ENCODE measurements around the gene BARD1. TPM values are rescaled to one million over a fixed set of nuclear protein-coding genes. Genes with fewer than 3 reads are reported as not detected.

Gene BARD1
- total and polyA plus RNA-seq, 2 of the 8 experiments (the other 6 are each of a cell fraction or from before 2014, with no cell fraction given), result 11.1 to 29.8 TPM

DNA sequence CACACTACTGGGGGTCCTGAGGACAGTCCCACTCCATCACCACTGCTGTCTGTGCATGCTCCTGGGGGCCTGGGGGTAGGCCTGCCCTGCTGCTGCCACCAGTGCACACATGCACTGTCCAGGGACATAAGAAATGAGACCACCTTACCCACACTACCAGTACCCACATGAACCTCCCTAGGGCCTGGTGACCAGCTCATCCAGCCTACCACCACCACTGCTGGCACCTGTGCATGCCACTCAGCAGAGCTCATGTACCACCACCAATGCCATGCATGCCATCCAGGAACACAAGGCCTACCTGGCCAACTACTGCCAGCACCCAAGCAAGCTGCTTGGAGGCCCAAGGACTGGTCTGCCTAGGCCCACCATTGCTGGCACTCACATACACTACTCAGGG lies 112.8 kb downstream of the BARD1 start:
- H3K79me2 ChIP-seq (ENCODE audit: control insufficient read depth in 1 of 2, insufficient read depth in 2 of 2, low read length in 2 of 2), result no peaks in the 10 kb centered on the region
- no peak overlapping the region for H2BK15ac ChIP-seq (ENCODE audit: low read length)
- H2BK12ac ChIP-seq (ENCODE audit: low read depth, low read length), result no peak overlapping the region
- no peak overlapping the region for H3K56ac ChIP-seq (replicated peaks; ENCODE audit: insufficient read length, low read depth, low read length)
- DNase-seq (ENCODE audit: low read depth in 1 of 2, low spot score in 2 of 2) (no peak), FAIRE-seq (no peak)
- POLR2A ChIA-PET (ENCODE audit: partially characterized antibody), result no interaction called here
- H2BK20ac ChIP-seq (ENCODE audit: low read length), result no peak overlapping the region
- no peaks in the 10 kb centered on the region for H3K27me3 ChIP-seq (replicated peaks in 1 of 4; ENCODE audit: control insufficient read depth in 3 of 4, extremely low read depth in 1 of 4, insufficient read depth in 3 of 4, low read length in 3 of 4)
- H3K9me3 ChIP-seq (ENCODE audit: insufficient read depth in 2 of 2, low read depth in 1 of 2, low read length in 1 of 2), result peaks cover 0 to 4% of the 10 kb centered on the region in 2 experiments; a peak in 1 of 4 replicates
- no peak overlapping the region for H4K5ac ChIP-seq (ENCODE audit: insufficient read length, low read depth, low read length)
- H3K4me1 ChIP-seq (replicated peaks in 1 of 4; ENCODE audit: control insufficient read depth in 3 of 4, insufficient read depth in 4 of 4, low read length in 3 of 4), result no peaks in the 10 kb centered on the region
- no peak overlapping the region for H3K9ac ChIP-seq (replicated peaks in 1 of 4; ENCODE audit: extremely low read depth in 1 of 4, low read depth in 3 of 4, low read length in 3 of 4)
- no peak overlapping the region for H2BK120ac ChIP-seq (replicated peaks; ENCODE audit: low read depth, low read length)
- H3K4ac ChIP-seq (replicated peaks; ENCODE audit: insufficient read length, low read depth, low read length), result no peak overlapping the region
- H3K18ac ChIP-seq (ENCODE audit: extremely low read depth, low read length), result no peak overlapping the region
- H3K23ac ChIP-seq (ENCODE audit: insufficient read length), result no peak overlapping the region
- no peaks in the 10 kb centered on the region; the same call in 1 of the 2 replicates for H3K23me2 ChIP-seq (ENCODE audit: low read depth, low read length)
- no peak overlapping the region for H3K4me3 ChIP-seq (ENCODE audit: extremely low read depth in 1 of 4, insufficient read depth in 2 of 4, low read depth in 3 of 4, low read length in 4 of 4)
- no peak overlapping the region for H3K4me2 ChIP-seq (ENCODE audit: insufficient read depth in 1 of 2, low read depth in 2 of 2, low read length in 2 of 2)
- H4K8ac ChIP-seq (ENCODE audit: extremely low read depth, insufficient read depth, low read length), result no peak overlapping the region
- TF ChIP-seq, protein P1, sequence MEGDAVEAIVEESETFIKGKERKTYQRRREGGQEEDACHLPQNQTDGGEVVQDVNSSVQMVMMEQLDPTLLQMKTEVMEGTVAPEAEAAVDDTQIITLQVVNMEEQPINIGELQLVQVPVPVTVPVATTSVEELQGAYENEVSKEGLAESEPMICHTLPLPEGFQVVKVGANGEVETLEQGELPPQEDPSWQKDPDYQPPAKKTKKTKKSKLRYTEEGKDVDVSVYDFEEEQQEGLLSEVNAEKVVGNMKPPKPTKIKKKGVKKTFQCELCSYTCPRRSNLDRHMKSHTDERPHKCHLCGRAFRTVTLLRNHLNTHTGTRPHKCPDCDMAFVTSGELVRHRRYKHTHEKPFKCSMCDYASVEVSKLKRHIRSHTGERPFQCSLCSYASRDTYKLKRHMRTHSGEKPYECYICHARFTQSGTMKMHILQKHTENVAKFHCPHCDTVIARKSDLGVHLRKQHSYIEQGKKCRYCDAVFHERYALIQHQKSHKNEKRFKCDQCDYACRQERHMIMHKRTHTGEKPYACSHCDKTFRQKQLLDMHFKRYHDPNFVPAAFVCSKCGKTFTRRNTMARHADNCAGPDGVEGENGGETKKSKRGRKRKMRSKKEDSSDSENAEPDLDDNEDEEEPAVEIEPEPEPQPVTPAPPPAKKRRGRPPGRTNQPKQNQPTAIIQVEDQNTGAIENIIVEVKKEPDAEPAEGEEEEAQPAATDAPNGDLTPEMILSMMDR (IDR thresholded peaks at IDR 0.05; ENCODE audit: control extremely low read depth in 1 of 3, insufficient read depth in 1 of 3, low read depth in 1 of 3, low read length in 3 of 3), result no peak
- TF ChIP-seq FOSL1 (IDR thresholded peaks at IDR 0.05; ENCODE audit: insufficient read depth, low read depth, low read length), result no peak
- TF ChIP-seq CHD1 (IDR thresholded peaks at IDR 0.05; ENCODE audit: low read depth, low read length), result no peak
- no peak for TF ChIP-seq RAD21 (IDR thresholded peaks at IDR 0.05 in 1 of 2, conservative IDR thresholded peaks at IDR 0.05 in 1 of 2; ENCODE audit: low read depth in 2 of 2, low read length in 2 of 2)
- H2AFZ ChIP-seq (ENCODE audit: low read length), result no peak overlapping the region
- no peak overlapping the region for H3K27ac ChIP-seq (ENCODE audit: low read depth, low read length)
- no peaks in the 10 kb centered on the region for H4K20me1 ChIP-seq (replicated peaks in 1 of 2; ENCODE audit: control insufficient read depth in 1 of 2, insufficient read depth in 2 of 2, low read length in 2 of 2)
- H3K79me1 ChIP-seq (ENCODE audit: low read depth, low read length), result no peaks in the 10 kb centered on the region
- no peak overlapping the region for H4K91ac ChIP-seq (replicated peaks; ENCODE audit: insufficient read length, low read length)
- no peak overlapping the region for H3K14ac ChIP-seq (ENCODE audit: insufficient read length)
- H2BK5ac ChIP-seq (ENCODE audit: low read depth, low read length), result no peak overlapping the region
- H2AK5ac ChIP-seq (ENCODE audit: low read depth, low read length), result no peak overlapping the region
- CTCF ChIA-PET (ENCODE audit: partially characterized antibody), result no interaction called here
- no peaks in the 10 kb centered on the region for H3K36me3 ChIP-seq (ENCODE audit: control insufficient read depth in 2 of 4, insufficient read depth in 4 of 4, low read length in 3 of 4)
